Activated B cell treated with CpG ODN at 0.5 μM for 24 hours (primary cell): Measurements from ENCODE around the gene ESRRG. TPM values are rescaled to one million over a fixed set of nuclear protein-coding genes. Genes with fewer than 3 reads are reported as not detected.
"Not testable (repeated sequence)": the region's sequence is repeated elsewhere in the genome, so short reads cannot be mapped to it uniquely, and the experiment has no call there.

ENCODE experiments used
- ATAC-seq: fragments of 200-7000 bp; cut with Tn5 transposase; one replicate; pipeline ENCODE4 v1.10.0; 2021; ENCODE audit warnings: low read depth, mild to moderate bottlenecking, moderate library complexity
- CTCF ChIA-PET: fragments of 350-600 bp; sonication (Branson Sonifier 250); formaldehyde crosslinking; loops from one replicate; lab custom pipeline; 2021; ENCODE audit warnings: antibody characterized with exemption; lab: Charles Lee
- POLR2A ChIA-PET: fragments of 350-600 bp; sonication (Branson Sonifier 250); formaldehyde crosslinking; loops from one replicate; lab custom pipeline; 2021; ENCODE audit warnings: antibody characterized with exemption; lab: Charles Lee
- DNase-seq: peaks from one replicate; pipeline ENCODE4 v3.0.0; 2022
- H3K27ac Mint-ChIP-seq: one replicate; pipeline ENCODE4 v1.8.0; 2020; ENCODE audit warnings: mixed read lengths
- H3K27me3 Mint-ChIP-seq: one replicate; pipeline ENCODE4 v1.8.0; 2021; ENCODE audit warnings: mixed read lengths
- H3K36me3 Mint-ChIP-seq: one replicate; pipeline ENCODE4 v1.8.0; 2021; ENCODE audit warnings: low read depth, mixed read lengths
- H3K4me1 Mint-ChIP-seq: one replicate; pipeline ENCODE4 v1.8.0; 2021; ENCODE audit warnings: mixed read lengths
- H3K4me3 Mint-ChIP-seq: one replicate; pipeline ENCODE4 v1.8.0; 2020; ENCODE audit warnings: mild to moderate bottlenecking, mixed read lengths
- H3K9me3 Mint-ChIP-seq: one replicate; pipeline ENCODE4 v1.8.0; 2020; ENCODE audit warnings: mixed read lengths
- CTCF ChIP-seq: fragments of 200-600 bp; IDR thresholded peaks from one replicate; pipeline ENCODE4 v1.8.0; 2022; ENCODE audit warnings: antibody characterized with exemption, mild to moderate bottlenecking
- intact Hi-C: fragments of 100-400 bp; cut with micrococcal nuclease; formaldehyde crosslinking; loops from one replicate; pipeline ENCODE4 v1.15.1; 2024
- total RNA-seq: library from RNA; stranded (reverse); gene quantifications from 2 replicates; pipeline ENCODE4 v1.2.3, GENCODE V29; 2022

Gene ESRRG
- total RNA-seq, 1 donor from 2014 or later: not detected

DNA sequence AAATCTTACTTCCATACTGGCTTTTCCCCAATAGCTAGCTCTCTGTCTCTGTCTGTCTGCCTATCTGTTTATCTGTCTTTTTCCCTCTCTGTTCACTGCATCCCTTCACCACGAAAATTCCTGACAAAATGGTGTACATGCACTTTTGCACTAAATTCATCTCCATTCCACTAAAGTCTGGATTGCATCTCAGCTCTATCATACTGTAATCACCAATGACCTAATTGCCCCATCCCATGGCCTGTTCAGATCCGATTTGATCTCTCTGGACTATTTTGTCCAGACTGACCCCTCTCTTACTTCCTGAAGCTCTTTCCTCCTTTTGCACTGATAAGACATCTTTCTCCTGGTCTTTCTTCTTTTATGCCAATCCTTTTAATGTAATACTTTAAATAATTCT, 187.5 kb downstream of the ESRRG start:
- no peak overlapping the region for H3K4me3 Mint-ChIP-seq
- no peaks in the 10 kb centered on the region for H3K36me3 Mint-ChIP-seq
- no peak overlapping the region for H3K27ac Mint-ChIP-seq
- H3K4me1 Mint-ChIP-seq: peaks cover 11% of the 10 kb centered on the region
- ATAC-seq (no peak), DNase-seq (no peak)
- H3K9me3 Mint-ChIP-seq: no peaks in the 10 kb centered on the region
- H3K27me3 Mint-ChIP-seq: no peaks in the 10 kb centered on the region
- TF ChIP-seq CTCF: no peak
- ChIA-PET POLR2A (no interaction called here), CTCF (no interaction called here)
- intact Hi-C loops: no loop called here

DNA sequence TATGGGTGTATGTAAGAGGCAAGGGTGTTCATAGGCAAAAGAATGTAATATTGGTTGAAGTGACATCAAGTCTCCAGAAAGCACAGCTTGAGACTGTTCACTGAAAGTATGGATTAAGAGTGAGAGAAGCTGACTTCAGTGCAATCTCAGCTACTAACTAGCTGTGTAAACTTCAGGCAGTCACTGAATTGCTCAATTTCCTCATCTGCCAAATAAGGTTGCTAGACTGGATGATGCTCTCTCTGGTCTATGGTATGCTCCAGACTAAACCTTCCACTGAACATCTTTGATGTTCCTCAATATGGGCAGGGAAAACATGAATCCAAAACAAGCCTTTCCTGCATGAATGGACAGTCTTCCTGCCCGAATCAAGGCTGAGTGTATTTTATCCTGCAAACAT, 188.2 kb downstream of the ESRRG start:
- peaks cover 17% of the 10 kb centered on the region for H3K4me1 Mint-ChIP-seq
- POLR2A ChIA-PET: no interaction called here
- no peak overlapping the region for H3K4me3 Mint-ChIP-seq

GRCh38 chr1:216533776-216534175, 189.5 kb downstream of the ESRRG start:
- intact Hi-C loops: no loop called here
- ChIA-PET POLR2A (no interaction called here), CTCF (no interaction called here)
- TF ChIP-seq CTCF: no peak
- DNase-seq (no peak), ATAC-seq (no peak)
- no peaks in the 10 kb centered on the region for H3K36me3 Mint-ChIP-seq
- no peaks in the 10 kb centered on the region for H3K9me3 Mint-ChIP-seq
- no peaks in the 10 kb centered on the region for H3K27me3 Mint-ChIP-seq
- peaks cover 23% of the 10 kb centered on the region for H3K4me1 Mint-ChIP-seq
- no peak overlapping the region for H3K4me3 Mint-ChIP-seq
- H3K27ac Mint-ChIP-seq: no peak overlapping the region

More for the DNA sequence above, 188.2 kb downstream of the ESRRG start:
- no peak for TF ChIP-seq CTCF
- Mint-ChIP-seq H3K27ac (no peak overlapping the region), H3K27me3 (no peaks in the 10 kb centered on the region), H3K36me3 (no peaks in the 10 kb centered on the region), H3K9me3 (no peaks in the 10 kb centered on the region)
- DNase-seq (no peak), ATAC-seq (no peak)
- intact Hi-C loops: no loop called here
- CTCF ChIA-PET: no interaction called here

DNA sequence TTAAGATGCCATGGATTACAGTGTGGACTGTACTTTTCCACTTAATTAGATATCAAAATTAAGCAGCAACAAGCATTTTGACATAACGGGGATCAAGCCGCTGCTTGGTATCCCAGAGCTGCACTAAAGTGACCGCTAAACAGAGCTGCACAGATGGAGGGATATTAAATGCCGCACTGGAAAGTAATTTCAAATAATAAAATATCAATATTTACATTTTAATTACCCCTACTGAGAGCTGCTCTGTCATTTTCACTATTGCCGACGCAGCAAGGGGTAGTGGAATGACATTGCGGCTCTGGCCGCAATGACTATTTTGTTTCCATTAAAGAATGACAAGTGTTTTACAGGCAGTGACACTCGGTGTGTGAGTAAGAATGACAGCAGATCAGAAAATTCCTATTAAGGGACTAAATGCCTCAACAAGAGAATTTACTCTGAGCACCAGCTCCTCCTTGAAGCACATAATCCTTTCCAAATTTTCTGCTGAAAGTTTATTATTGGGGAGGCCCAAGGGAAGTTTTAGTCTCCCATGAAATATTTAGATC, 190.9 kb downstream of the ESRRG start:
- no peak overlapping the region for H3K27ac Mint-ChIP-seq
- no peaks in the 10 kb centered on the region for H3K9me3 Mint-ChIP-seq
- no peaks in the 10 kb centered on the region for H3K36me3 Mint-ChIP-seq
- no peak overlapping the region for H3K4me3 Mint-ChIP-seq
- DNase-seq: no peak
- no peak for TF ChIP-seq CTCF
- intact Hi-C loops: no loop called here
- POLR2A ChIA-PET: no interaction called here
- no peaks in the 10 kb centered on the region for H3K27me3 Mint-ChIP-seq
- peaks cover 35% of the 10 kb centered on the region for H3K4me1 Mint-ChIP-seq
- ATAC-seq: no peak
- CTCF ChIA-PET: no interaction called here

DNA sequence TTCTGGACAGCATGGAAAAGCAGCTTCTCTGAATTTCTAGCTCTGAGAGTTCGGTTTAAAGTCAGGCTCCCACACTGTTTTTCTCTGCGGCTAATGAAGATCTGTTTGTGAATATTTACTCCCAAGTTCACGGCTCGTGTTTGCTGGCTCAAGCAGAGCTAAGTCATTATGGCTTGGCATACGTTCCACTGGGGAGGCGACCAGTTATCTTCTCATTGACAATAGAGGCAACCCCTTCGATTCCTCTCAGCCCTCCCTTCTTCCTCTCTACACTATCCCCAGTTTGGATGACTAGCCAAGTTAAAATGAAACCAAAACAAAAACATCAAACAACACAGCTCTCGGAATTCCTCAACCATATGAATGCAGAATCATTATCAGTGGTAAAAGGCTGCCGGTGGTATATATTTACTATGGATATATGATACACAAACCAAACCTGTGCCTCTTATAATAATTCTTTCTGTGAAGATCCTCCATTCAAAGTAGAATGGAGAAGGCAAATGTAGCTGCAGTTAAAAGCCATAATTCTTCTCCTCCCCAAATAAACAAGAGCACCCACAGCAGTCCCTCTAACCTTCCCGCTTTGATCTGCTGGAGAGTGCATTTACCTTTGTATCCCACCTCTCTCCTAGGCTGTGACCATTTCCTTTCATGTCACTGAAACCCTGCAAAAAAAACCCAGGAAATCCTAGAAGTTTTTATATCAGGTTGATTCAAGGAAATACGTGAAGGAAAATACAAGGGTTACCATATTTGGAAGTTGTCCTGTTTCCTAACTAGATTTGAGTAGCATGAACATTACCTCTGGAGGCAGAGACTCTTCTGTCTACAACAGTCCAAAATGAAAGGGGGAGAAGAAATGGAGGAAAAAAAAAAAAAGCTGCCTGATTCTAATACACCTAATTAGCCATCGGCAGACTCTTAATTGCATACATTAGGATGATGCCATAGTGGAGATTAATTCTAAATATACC, 191.7 kb downstream of the ESRRG start:
- ATAC-seq (no peak), DNase-seq (no peak)
- Mint-ChIP-seq H3K36me3 (no peaks in the 10 kb centered on the region), H3K9me3 (no peaks in the 10 kb centered on the region), H3K4me3 (peak overlapping the region; percentile 52), H3K27ac (peak overlapping the region; percentile 4), H3K4me1 (peaks cover 38% of the 10 kb centered on the region), H3K27me3 (no peaks in the 10 kb centered on the region)
- POLR2A ChIA-PET: no interaction called here
- CTCF ChIA-PET: no interaction called here
- no peak for TF ChIP-seq CTCF
- intact Hi-C loops: no loop called here

DNA sequence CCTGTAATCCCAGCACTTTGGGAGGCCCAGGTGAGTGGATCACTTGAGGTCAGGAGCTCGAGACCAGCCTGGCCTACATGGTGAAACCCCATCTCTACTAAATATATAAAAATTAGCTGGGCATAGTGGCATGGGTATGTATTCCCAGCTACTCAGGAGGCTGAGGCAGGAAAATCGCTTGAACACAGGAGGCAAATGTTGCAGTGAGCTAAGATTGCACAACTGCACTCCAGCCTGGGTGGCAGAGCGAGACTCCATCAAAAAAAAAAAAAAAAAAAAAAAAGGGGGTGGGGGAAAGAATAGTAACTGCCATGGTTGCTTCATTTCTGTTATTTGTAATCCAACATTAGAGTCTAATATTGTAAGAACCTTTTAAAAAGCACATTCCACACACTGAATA, 193.4 kb downstream of the ESRRG start:
- ATAC-seq, H3K4me3 Mint-ChIP-seq, H3K27ac Mint-ChIP-seq, H3K9me3 Mint-ChIP-seq, H3K27me3 Mint-ChIP-seq, H3K36me3 Mint-ChIP-seq, POLR2A ChIA-PET, intact Hi-C loops, DNase-seq, CTCF ChIA-PET: not testable (repeated sequence)
- H3K4me1 Mint-ChIP-seq: peaks cover 38% of the 10 kb centered on the region
